Coronary artery (tissue), 2 donors: Measurements from ENCODE around the gene OR10A3.

Experiments
- DNase-seq: peaks from one replicate; pipeline ENCODE4 v3.0.0-alpha.2; 2017; ENCODE audit warnings: low spot score
- H3K27ac ChIP-seq, 2 donors: fragments of 200-600 bp; sonication (generic); one replicate each; pipeline ENCODE4 v1.5.1; 2016 to 2019
- H3K4me3 ChIP-seq: fragments of 200-600 bp; sonication (generic); 2 replicates; pipeline ENCODE4 v1.5.1; 2016; ENCODE audit warnings: mild to moderate bottlenecking, moderate library complexity
- TF ChIP-seq, protein P1 (sequence below): fragments of 200-600 bp; sonication (generic); IDR thresholded peaks from one replicate; pipeline ENCODE4 v1.5.1; 2019; ENCODE audit warnings: antibody characterized with exemption

Gene OR10A3

DNA sequence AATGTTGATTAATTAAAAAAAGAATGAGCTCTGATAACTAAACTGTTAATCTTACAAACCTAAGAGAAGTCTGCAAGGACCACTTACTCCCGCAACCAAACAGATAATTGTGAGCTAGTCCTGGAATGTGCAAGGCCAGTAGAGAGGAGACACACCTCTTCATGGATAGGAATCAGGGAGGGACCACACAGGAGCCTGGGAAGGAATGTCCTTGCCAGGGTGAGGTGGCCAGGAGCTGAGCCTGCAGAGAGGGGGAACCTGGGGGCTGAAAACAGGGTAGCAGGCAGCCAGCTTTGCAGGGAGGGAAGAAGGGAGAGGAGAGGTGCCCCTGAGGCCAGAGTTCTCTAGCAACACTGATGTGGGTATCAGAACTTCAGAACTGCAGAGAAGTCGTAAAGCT lies 33.2 kb upstream of the OR10A3 start:
- TF ChIP-seq, protein P1, sequence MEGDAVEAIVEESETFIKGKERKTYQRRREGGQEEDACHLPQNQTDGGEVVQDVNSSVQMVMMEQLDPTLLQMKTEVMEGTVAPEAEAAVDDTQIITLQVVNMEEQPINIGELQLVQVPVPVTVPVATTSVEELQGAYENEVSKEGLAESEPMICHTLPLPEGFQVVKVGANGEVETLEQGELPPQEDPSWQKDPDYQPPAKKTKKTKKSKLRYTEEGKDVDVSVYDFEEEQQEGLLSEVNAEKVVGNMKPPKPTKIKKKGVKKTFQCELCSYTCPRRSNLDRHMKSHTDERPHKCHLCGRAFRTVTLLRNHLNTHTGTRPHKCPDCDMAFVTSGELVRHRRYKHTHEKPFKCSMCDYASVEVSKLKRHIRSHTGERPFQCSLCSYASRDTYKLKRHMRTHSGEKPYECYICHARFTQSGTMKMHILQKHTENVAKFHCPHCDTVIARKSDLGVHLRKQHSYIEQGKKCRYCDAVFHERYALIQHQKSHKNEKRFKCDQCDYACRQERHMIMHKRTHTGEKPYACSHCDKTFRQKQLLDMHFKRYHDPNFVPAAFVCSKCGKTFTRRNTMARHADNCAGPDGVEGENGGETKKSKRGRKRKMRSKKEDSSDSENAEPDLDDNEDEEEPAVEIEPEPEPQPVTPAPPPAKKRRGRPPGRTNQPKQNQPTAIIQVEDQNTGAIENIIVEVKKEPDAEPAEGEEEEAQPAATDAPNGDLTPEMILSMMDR = no peak
- no peak overlapping the region for H3K4me3 ChIP-seq
- DNase-seq = no peak
- H3K27ac ChIP-seq = no peak overlapping the region

DNA sequence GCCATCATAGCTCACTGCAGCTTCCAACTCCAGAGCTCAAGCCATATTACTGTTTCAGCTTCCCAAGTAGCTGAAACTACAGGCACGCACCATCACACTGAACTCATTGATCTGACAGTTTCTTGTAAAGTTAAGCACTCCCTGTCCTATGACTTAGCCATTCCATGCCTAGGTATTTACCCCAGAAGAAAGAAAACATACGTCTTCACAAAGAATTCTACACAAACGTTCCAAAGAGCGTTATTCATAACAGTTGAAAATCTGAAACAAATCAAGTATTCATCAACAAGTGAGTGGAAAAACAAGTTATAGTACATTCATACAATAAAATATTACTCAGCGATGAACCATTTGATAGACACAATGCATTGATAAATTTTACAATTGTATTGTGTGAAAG lies 31.5 kb upstream of the OR10A3 start:
- TF ChIP-seq, protein P1 = no peak
- Histone ChIP-seq H3K4me3 (no peak overlapping the region), H3K27ac (no peak overlapping the region)
- DNase-seq = no peak

DNA sequence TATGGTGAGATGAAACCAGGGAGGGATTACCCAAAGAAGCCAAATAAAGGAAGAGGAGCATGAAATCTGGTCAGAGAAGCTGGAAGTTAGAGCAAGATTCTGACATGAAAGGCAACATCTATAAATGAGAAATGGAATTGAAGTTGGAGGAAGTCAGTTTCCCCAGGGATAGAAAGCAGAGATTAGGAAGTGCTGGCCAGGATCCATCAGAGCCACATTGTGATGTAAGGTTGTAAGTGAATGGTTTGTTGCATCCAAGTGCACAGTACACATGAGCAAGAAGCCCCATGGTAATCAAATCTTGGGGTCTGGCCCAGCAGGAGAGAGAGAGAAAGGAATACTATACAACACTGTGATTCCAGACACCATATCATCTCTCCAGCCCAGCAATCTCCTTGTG lies 30.3 kb upstream of the OR10A3 start:
- no peak overlapping the region for H3K4me3 ChIP-seq
- TF ChIP-seq, protein P1 = no peak
- no peak overlapping the region for H3K27ac ChIP-seq
- DNase-seq = no peak

DNA sequence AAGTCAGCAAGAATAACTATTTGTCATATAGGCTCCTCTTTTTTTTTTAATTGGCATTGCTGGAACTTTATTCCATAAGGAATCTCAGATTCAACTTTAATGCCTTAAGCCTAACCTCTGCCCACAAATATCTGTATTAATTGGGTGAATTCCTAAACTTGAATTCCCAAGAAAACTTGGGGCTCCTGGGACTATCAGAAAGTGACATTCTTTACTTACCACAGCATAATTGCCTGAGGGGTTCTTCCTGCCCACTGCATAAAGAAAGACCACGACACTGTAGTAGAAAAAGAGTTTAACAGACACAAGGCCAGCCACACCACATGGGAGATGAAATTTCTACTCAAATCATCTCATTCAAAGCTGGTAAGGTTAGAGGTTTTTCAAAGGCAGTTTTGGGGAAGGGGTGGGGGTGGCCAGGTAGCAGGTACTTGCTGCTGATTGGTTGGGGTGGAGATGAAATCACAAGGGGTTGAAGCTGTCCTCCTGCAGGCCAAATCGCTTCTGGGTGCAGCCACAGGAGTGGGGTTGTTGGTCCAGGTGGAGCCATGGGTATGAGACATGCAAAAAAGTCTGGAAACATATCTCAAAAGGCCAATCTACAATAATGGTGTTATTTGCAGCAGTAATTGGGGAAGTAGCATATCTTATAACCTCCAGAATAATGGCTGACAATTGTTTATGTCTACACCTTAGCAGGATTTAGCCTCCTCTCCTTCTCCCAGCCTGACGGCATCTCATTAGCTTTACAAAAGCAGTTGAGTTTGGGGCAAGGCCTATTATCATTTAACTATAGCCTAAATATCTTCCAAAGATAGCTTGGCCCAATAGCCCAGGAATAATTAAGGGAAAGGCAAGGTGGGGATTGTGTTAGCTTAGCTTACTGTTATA lies 28.5 kb upstream of the OR10A3 start:
- TF ChIP-seq, protein P1 = no peak
- DNase-seq = no peak

DNA sequence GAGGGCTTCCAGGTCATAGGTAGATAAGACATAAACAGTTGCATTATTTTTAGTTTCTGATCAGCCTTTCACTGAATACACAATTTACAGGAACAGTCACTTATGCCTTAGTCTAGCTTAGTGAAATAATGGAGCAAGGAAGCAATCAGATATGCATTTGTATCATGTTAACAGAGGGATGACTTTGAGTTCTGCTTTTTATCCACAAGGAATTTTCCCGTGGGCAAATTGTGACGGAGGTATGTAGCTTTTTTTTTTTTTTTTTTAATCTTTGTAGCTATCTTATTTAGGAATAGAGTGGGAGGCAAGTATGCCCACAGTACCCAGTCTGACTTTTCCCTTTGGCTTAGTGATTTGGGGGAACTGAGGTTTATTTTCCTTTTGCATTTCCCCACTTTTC lies 27.2 kb upstream of the OR10A3 start:
- DNase-seq = no peak
- no peak overlapping the region for H3K27ac ChIP-seq
- TF ChIP-seq, protein P1 = no peak
- H3K4me3 ChIP-seq = no peak overlapping the region

More for the DNA sequence above, 28.5 kb upstream of the OR10A3 start:
- Histone ChIP-seq H3K27ac (no peak overlapping the region), H3K4me3 (no peak overlapping the region)

DNA sequence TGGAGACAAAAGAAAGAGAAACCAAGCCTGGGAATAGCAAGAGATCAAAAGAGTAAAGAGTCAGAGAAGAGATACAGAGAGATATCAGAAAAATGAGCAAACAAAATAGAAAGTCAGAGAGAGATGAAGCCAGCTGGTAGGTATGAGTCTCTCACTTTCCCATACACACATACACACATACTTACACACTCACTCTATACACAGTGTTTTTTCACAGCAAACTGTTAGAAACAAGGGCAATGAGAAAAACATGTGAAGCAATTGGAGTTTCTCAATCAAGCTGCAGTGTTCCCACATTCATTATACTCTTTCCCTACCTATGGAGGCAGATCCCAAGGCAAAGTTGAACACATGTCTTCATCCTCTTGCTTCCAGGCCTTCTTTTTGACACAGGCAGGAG lies 26.3 kb upstream of the OR10A3 start:
- no peak for DNase-seq
- TF ChIP-seq, protein P1 = no peak
- Histone ChIP-seq H3K27ac (no peak overlapping the region), H3K4me3 (no peak overlapping the region)

DNA sequence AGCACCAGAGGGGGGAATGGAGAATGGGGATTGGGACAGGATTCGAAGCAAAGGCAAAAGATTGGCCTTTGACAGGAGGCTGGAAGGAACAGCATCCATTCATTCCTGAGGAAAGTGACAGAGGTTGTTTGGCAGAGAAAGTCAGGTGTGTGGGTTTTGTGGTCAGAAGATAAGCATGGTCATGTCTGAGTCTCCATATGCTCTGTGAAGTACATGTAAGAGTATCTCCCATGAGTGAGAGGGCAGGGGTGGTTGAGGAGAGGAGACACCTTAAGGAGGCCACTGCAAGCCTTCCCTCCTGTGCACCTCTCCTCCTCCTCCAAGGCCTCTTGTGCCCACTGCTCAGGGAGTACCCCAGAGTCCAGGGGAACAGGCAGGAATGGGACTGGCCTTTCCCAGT lies 25.6 kb upstream of the OR10A3 start:
- no peak overlapping the region for H3K4me3 ChIP-seq
- DNase-seq = no peak
- TF ChIP-seq, protein P1 = no peak
- H3K27ac ChIP-seq = no peak overlapping the region
